ENCODE measurements around the gene MAFF.

Gene MAFF

GRCh38 chr22:38193580-38193979 is 8.2 kb upstream of the MAFF start:
- DNase-seq (ENCODE audit: extremely low spot score), result no peak
- ChIA-PET CTCF (interaction anchor here (1.0 to 1.5 kb wide), 2 partner anchors 36 to 44 kb away, joined by 3 read pairs; no protein-coding TSS in a partner anchor), POLR2A (no interaction called here)
- no peak for TF ChIP-seq CTCF (IDR thresholded peaks at IDR 0.05; ENCODE audit: control extremely low read depth, extremely low read depth, low read depth, missing control alignments)

GRCh38 chr22:38196791-38197419 is 4.9 kb upstream of the MAFF start:
- ChIA-PET CTCF (no interaction called here), POLR2A (no interaction called here)
- DNase-seq (ENCODE audit: extremely low spot score), result no peak
- TF ChIP-seq CTCF (IDR thresholded peaks at IDR 0.05; ENCODE audit: control extremely low read depth, extremely low read depth, low read depth, missing control alignments), result no peak

- POLR2A ChIA-PET, result no interaction called here
- TF ChIP-seq CTCF (IDR thresholded peaks at IDR 0.05; ENCODE audit: control extremely low read depth, extremely low read depth, low read depth, missing control alignments), result no peak
- no peak for DNase-seq (ENCODE audit: extremely low spot score)
- CTCF ChIA-PET, result interaction anchor here (1.5 kb wide), 2 partner anchors 14 to 15 kb away, joined by 3 to 4 read pairs; no protein-coding TSS in a partner anchor
These were observed 1.8 kb upstream of the MAFF start for GRCh38 chr22:38199826-38200559.

GRCh38 chr22:38201371-38201710 is 453 bp upstream of the MAFF start:
- no peak for DNase-seq (ENCODE audit: extremely low spot score)

GRCh38 chr22:38202437-38203089 is 769 bp downstream of the MAFF start:
- no peak for TF ChIP-seq CTCF (IDR thresholded peaks at IDR 0.05; ENCODE audit: control extremely low read depth, extremely low read depth, low read depth, missing control alignments)
- ChIA-PET POLR2A (interaction anchor here (0.5 to 1.4 kb wide), 2 partner anchors 19 to 21 kb away, joined by 3 to 5 read pairs; partner anchors contain the start of gene PLA2G6), CTCF (interaction anchor here (1.0 to 2.2 kb wide), 4 partner anchors 10 to 87 kb away, joined by 3 to 5 read pairs (median 4); no protein-coding TSS in a partner anchor)
- DNase-seq (ENCODE audit: extremely low spot score), result no peak

More at GRCh38 chr22:38201371-38201710, 453 bp upstream of the MAFF start:
- ChIA-PET POLR2A (interaction anchor here (1.4 kb wide), 1 partner anchor 20 kb away, joined by 5 read pairs; the partner anchor contains the start of gene PLA2G6), CTCF (interaction anchor here (1.2 to 1.7 kb wide), 3 partner anchors 10 to 20 kb away, joined by 3 to 4 read pairs (median 3); partner anchors contain the start of gene PLA2G6)
- TF ChIP-seq CTCF (IDR thresholded peaks at IDR 0.05; ENCODE audit: control extremely low read depth, extremely low read depth, low read depth, missing control alignments), result no peak

GRCh38 chr22:38203090-38203810 is 1.5 kb downstream of the MAFF start:
- no peak for DNase-seq (ENCODE audit: extremely low spot score)
- CTCF ChIA-PET, result interaction anchor here (1.0 to 2.2 kb wide), 4 partner anchors 9 to 88 kb away, joined by 3 to 5 read pairs (median 4); no protein-coding TSS in a partner anchor

More at GRCh38 chr22:38203090-38203810, 1.5 kb downstream of the MAFF start:
- no peak for TF ChIP-seq CTCF (IDR thresholded peaks at IDR 0.05; ENCODE audit: control extremely low read depth, extremely low read depth, low read depth, missing control alignments)
- POLR2A ChIA-PET, result interaction anchor here (0.5 kb wide), 1 partner anchor 19 kb away, joined by 3 read pairs; no protein-coding TSS in a partner anchor
